T-helper 9 cell (primary cell): ENCODE data around the gene DUS4L.

Experiments used
- DNase-seq: peaks from one replicate; pipeline ENCODE4 v3.0.0-alpha.2; 2020

The DUS4L gene

DNA sequence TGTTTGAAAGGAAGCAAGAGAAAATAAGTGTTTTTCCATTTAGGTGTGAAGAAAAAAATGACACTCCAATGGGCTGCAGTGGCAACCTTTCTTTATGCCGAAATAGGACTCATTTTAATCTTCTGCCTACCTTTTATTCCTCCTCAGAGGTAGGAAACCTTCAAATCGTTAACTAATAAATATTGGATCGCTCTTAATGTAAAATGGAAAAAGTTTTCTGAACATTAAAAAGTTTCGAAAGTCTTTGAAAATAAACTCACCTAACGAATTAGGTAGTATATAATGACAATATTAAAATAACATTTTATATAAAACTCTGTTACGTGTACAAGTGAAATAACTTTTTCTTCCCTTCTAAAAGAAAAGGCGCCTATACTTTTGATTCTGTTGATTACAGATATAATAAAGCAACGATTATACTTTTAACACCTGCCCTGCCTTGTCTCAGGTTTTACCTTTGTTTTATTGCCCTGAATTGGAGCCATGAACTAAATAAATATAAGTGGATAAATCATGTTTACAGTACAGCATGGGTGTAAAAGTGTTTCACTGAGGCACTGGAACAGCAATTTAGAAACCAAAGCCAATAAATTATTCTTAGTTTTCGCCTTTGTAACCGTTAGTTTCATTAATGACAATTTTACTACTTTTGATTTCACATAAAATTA, 17.1 kb downstream of the DUS4L start:
- DNase-seq, result no peak

- DNase-seq, result no peak
Observed at GRCh38 chr7:107581387-107582013, 17.7 kb downstream of the DUS4L start.

DNA sequence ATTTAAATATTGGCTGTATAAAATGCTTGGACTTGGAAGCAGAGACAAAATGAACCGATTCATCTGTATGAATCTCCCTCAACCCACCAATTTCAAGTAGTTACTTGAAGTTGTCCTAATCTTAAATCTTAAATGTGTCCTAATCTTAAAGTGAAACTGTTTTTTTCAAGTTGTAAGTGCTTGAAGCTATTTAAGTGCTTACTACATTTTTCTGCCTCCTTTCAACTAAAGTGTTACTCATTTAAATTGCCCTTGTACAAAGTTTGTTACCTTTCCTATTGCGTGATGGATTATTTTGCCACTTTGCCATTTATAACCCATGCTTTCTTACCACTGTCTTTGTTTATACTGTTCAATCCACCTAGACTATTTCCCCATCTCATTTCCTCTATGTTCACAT, 19.1 kb downstream of the DUS4L start:
- no peak for DNase-seq

- no peak for DNase-seq
Observed at GRCh38 chr7:107584716-107585115, 20.9 kb downstream of the DUS4L start.

GRCh38 chr7:107588529-107589130, 24.9 kb downstream of the DUS4L start:
- DNase-seq, result no peak

DNA sequence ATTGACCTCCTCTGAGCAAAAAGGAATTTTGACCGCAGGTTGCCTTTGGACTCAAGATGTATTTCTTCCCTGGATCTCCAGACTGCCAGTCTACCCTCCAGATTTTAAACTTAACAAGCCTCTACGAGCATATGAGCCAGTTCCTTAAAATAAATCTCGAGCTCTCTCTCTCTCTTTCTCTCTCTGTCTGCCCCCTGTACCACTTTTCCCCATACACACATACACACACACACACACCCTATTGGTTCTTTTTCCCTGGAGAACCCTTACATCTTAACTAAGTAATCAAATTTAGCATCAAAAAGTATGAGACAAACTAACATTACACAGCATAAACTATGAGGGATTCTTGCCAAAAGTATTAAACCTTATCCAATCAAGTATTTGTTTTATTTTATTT, 27.6 kb downstream of the DUS4L start:
- DNase-seq, result no peak

GRCh38 chr7:107592361-107593024, 28.7 kb downstream of the DUS4L start:
- no peak for DNase-seq

- no peak for DNase-seq
Observed at GRCh38 chr7:107593025-107593410, 29.2 kb downstream of the DUS4L start.

GRCh38 chr7:107594961-107595737, 31.4 kb downstream of the DUS4L start:
- DNase-seq, result no peak

GRCh38 chr7:107596881-107597581, 33.3 kb downstream of the DUS4L start:
- no peak for DNase-seq

- no peak for DNase-seq
Observed at GRCh38 chr7:107597582-107597916, 33.8 kb downstream of the DUS4L start.

DNA sequence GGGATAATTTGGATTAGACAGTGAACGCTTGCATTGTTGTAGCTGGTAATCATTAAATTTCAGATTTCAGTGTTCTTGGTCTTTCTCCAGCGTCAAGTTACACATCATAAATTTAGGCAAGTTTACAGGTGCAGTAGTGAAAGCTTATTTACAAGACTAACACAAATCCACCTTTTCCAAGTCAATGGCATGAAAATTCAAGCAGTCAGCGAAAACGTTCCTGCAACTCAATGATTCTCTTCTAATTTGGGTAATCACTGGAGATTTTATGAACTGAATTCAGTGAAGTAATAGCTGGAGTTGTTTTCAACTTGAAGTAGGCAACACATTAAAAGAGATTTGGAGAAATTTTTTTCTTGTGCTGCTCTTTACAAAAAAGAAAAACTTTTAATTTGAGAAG, 34.2 kb downstream of the DUS4L start:
- DNase-seq, result no peak

GRCh38 chr7:107599262-107599661, 35.5 kb downstream of the DUS4L start:
- DNase-seq, result no peak

- DNase-seq, result no peak
Observed at GRCh38 chr7:107600816-107601215, 37.0 kb downstream of the DUS4L start.

- no peak for DNase-seq
Observed at GRCh38 chr7:107605218-107605815, 41.5 kb downstream of the DUS4L start.

- no peak for DNase-seq
Observed at GRCh38 chr7:107606303-107606702, 42.5 kb downstream of the DUS4L start.

DNA sequence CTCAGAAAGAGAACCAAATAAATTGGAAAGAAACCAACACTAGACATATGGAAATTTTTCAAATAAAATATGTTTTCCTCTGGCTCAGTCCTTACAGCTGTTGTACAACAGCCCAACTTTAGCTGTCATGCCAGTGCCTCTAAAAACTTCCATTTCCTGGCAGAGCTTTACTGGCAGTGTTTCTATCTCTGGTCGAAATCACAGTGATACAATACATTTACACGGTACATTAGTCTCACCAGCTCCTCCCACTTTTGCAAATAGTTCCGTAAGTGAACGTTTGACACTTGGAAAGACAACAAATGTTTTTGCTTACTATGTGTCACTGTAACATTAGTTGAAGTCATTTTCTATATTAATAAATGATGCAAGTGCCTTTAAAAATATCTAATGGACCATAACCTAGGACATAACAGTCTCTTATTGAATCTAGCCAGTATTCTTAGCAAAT, 46.1 kb downstream of the DUS4L start:
- no peak for DNase-seq

GRCh38 chr7:107610323-107610722, 46.6 kb downstream of the DUS4L start:
- DNase-seq, result no peak

DNA sequence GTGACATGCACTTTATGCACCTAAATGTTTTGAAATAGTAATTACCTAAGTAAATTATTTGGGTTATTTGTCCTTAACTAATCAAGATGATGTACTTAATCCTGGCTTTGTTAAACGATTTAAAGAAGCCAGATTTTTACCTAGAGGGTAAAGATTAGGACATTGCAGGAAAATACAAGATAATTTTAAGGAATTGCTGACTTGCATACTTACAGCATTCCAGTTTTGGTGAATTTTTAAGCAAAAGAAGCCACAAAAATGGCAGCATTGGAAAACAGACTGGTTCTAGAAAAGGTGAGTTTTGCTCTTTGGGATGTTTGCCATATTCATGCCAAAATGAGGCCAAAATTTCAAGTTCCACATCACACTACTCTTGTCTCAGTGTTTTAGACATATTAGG, 49.7 kb downstream of the DUS4L start:
- no peak for DNase-seq

GRCh38 chr7:107613948-107614347, 50.2 kb downstream of the DUS4L start:
- DNase-seq, result no peak

GRCh38 chr7:107614425-107614824, 50.7 kb downstream of the DUS4L start:
- DNase-seq, result no peak
